HEK293 (cell line): ENCODE results near the gene STBD1.
"Not testable (repeated sequence)": the region's sequence is repeated elsewhere in the genome, so short reads cannot be mapped to it uniquely, and the experiment has no call there.

Experiments
- CTCF ChIA-PET: fragments of 350-600 bp; formaldehyde crosslinking; extraction: SDS; loops from one replicate; lab custom pipeline; 2021; ENCODE audit warnings: antibody characterized with exemption; lab: Yijun Ruan, JAX
- POLR2A ChIA-PET: fragments of 300-600 bp; formaldehyde crosslinking; extraction: SDS; loops from one replicate; lab custom pipeline; 2020; ENCODE audit warnings: antibody characterized with exemption, inconsistent platforms; lab: Yijun Ruan, JAX
- H3K27ac ChIP-seq: fragments of 200-500 bp; sonication (Bioruptor generic); 2 replicates; pipeline ENCODE4 v1.5.1; 2014; ENCODE audit warnings: low read depth, low read length, control low read depth, inconsistent platforms; ENCODE audit errors: extremely low read depth
- H3K36me3 ChIP-seq, 2 experiments: fragments of 200-500 bp in 1 of 2; sonication (Bioruptor generic) in 1 of 2; 1 replicate in 1 of 2; 2 replicates in 1 of 2; pipeline ENCODE4 v1.5.1; 2014 to 2017; ENCODE audit warnings: inconsistent platforms in 2 of 2, low read length in 2 of 2; ENCODE audit not compliant: control insufficient read depth in 2 of 2, insufficient read depth in 1 of 2
- H3K4me1 ChIP-seq: fragments of 200-500 bp; sonication (Bioruptor generic); 2 replicates; pipeline ENCODE4 v1.5.1; 2014; ENCODE audit warnings: mild to moderate bottlenecking, low read length, inconsistent platforms; ENCODE audit not compliant: control insufficient read depth, insufficient read depth
- H3K4me3 ChIP-seq: 2 replicates; pipeline ENCODE4 v1.5.1; 2011; ENCODE audit warnings: low read depth, mild to moderate bottlenecking, control low read depth, low read length, moderate library complexity
- H3K9me3 ChIP-seq: fragments of 200-500 bp; sonication (Bioruptor generic); 2 replicates; pipeline ENCODE4 v1.5.1; 2014; ENCODE audit warnings: low read depth, low read length, inconsistent platforms; ENCODE audit not compliant: control insufficient read depth, insufficient read depth
- SETDB1 ChIP-seq: IDR thresholded peaks from one replicate; pipeline ENCODE4 v1.6.1; 2017; ENCODE audit warnings: mild to moderate bottlenecking, low read length, moderate library complexity, mixed read lengths; ENCODE audit not compliant: insufficient read length
- ZNF585B ChIP-seq: fragments of 450-650 bp; formaldehyde crosslinking; IDR thresholded peaks from 2 replicates; pipeline ENCODE4 v1.5.1; 2016; ENCODE audit warnings: missing biosample characterization, missing genetic modification characterization

The STBD1 gene

DNA sequence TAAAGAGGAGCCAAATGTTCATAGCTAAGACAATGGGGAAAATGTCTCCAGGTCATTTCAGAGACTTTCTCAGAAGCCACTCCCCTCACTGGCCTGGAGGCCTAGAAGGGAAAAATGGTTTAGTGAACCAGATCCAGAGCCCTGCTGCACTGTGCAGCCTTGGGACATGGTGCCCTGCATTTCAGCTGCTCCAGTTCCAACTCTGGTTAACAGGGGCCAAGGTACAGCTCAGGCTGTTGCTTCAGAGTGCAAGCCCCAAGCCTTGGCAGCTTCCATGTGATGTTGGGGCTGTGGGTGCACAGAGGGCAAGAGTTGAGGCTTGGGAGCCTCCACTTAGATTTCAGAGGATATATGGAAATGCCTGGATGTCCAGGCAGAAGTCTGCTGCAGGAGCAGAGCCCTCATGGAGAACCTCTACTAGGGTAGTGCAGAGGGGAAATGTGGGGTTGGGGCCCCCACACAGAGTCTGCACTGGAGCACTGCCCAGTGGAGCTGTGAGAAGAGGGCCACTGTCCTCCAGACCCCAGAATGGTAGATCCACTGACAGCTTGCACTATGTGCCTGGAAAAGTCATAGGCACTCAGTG is 53.4 kb downstream of the STBD1 start:
- H3K4me3 ChIP-seq, H3K4me1 ChIP-seq, CTCF ChIA-PET, H3K9me3 ChIP-seq, POLR2A ChIA-PET, H3K36me3 ChIP-seq, H3K27ac ChIP-seq: not testable (repeated sequence)
- TF ChIP-seq ZNF585B (tag by site-specific recombination) (peak; percentile 47), SETDB1 (peak; percentile 51)
